ENCODE data around the gene FOXP2. TPM values are rescaled to one million over a fixed set of nuclear protein-coding genes. Genes with fewer than 3 reads are reported as not detected.
"Not testable (repeated sequence)": the region's sequence is repeated elsewhere in the genome, so short reads cannot be mapped to it uniquely, and the experiment has no call there.

FOXP2 gene
- total and polyA plus RNA-seq, 10 donors = 0.09 to 5.9 (median 1.3) TPM

- no peaks in the 10 kb centered on the region for H3K27me3 ChIP-seq (replicated peaks in 1 of 7)
- intact Hi-C loops (cut with DNase I; ENCODE audit: low total_unique reads) = no loop called here
- no peak overlapping the region for H3K4me3 ChIP-seq
- no peak for DNase-seq
- H3K36me3 ChIP-seq = no peaks in the 10 kb centered on the region
- 77 to 97% (median 85%) methylated on average over 1 of the region's 1 CpG for WGBS, 5 donors
- no peaks in the 10 kb centered on the region for H3K9me3 ChIP-seq
- H3K4me1 ChIP-seq = no peaks in the 10 kb centered on the region
- no peak for TF ChIP-seq POLR2AphosphoS5 (IDR thresholded peaks at IDR 0.05)
- no peak overlapping the region for H3K27ac ChIP-seq
These were observed 154.6 kb downstream of the FOXP2 start for GRCh38 chr7:114569220-114569619.

GRCh38 chr7:114574384-114574783, 159.8 kb downstream of the FOXP2 start:
- DNase-seq = no peak
- Histone ChIP-seq H3K27ac (no peak overlapping the region), H3K27me3 (replicated peaks in 1 of 7) (no peaks in the 10 kb centered on the region), H3K4me3 (no peak overlapping the region), H3K4me1 (no peaks in the 10 kb centered on the region), H3K9me3 (no peaks in the 10 kb centered on the region), H3K36me3 (no peaks in the 10 kb centered on the region)
- intact Hi-C loops (cut with DNase I; ENCODE audit: low total_unique reads) = no loop called here
- WGBS, 5 donors = 74 to 85% (median 82%) methylated on average over 2 of the region's 2 CpGs
- TF ChIP-seq CTCF (IDR thresholded peaks at IDR 0.05 in 8 of 11, conservative IDR thresholded peaks at IDR 0.05 in 3 of 11) (no peak), POLR2AphosphoS5 (IDR thresholded peaks at IDR 0.05) (no peak), POLR2A (IDR thresholded peaks at IDR 0.05) (no peak)

- H3K27me3 ChIP-seq (replicated peaks in 1 of 7) = no peaks in the 10 kb centered on the region
- H3K36me3 ChIP-seq = no peaks in the 10 kb centered on the region
- WGBS, 5 donors = 72 to 81% (median 78%) methylated on average over 4 of the region's 4 CpGs
- no peak for DNase-seq
- H3K4me1 ChIP-seq = no peaks in the 10 kb centered on the region
- intact Hi-C loops (cut with DNase I; ENCODE audit: low total_unique reads) = no loop called here
- H3K4me3 ChIP-seq = no peak overlapping the region
- no peak overlapping the region for H3K27ac ChIP-seq
- no peaks in the 10 kb centered on the region for H3K9me3 ChIP-seq
- no peak for TF ChIP-seq CTCF (IDR thresholded peaks at IDR 0.05 in 8 of 11, conservative IDR thresholded peaks at IDR 0.05 in 3 of 11)
- no peak for TF ChIP-seq POLR2AphosphoS5 (IDR thresholded peaks at IDR 0.05)
- no peak for TF ChIP-seq POLR2A (IDR thresholded peaks at IDR 0.05)
These were observed 160.5 kb downstream of the FOXP2 start for GRCh38 chr7:114575098-114575497.

- intact Hi-C loops (cut with DNase I; ENCODE audit: low total_unique reads); H3K4me1 ChIP-seq; H3K4me3 ChIP-seq; H3K27me3 ChIP-seq (replicated peaks in 1 of 7); H3K27ac ChIP-seq; H3K9me3 ChIP-seq; DNase-seq; H3K36me3 ChIP-seq: not testable (repeated sequence)
- WGBS, 5 donors = 85 to 95% (median 93%) methylated on average over 3 of the region's 3 CpGs
These were observed 166.3 kb downstream of the FOXP2 start for GRCh38 chr7:114580963-114581362.

GRCh38 chr7:114588506-114588905, 173.9 kb downstream of the FOXP2 start:
- no peak overlapping the region for H3K4me3 ChIP-seq
- no peaks in the 10 kb centered on the region for H3K4me1 ChIP-seq
- H3K27ac ChIP-seq = no peak overlapping the region
- DNase-seq = no peak
- no peak for TF ChIP-seq CTCF (IDR thresholded peaks at IDR 0.05 in 8 of 11, conservative IDR thresholded peaks at IDR 0.05 in 3 of 11)
- no peaks in the 10 kb centered on the region for H3K27me3 ChIP-seq (replicated peaks in 1 of 7)
- no peaks in the 10 kb centered on the region for H3K9me3 ChIP-seq
- intact Hi-C loops (cut with DNase I; ENCODE audit: low total_unique reads) = no loop called here
- 76 to 92% (median 89%) methylated on average over 1 of the region's 1 CpG for WGBS, 5 donors
- no peaks in the 10 kb centered on the region for H3K36me3 ChIP-seq
